SK-N-SH (cell line): ENCODE data around the gene ANKRD16. TPM values are rescaled to one million over a fixed set of nuclear protein-coding genes. Genes with fewer than 3 reads are reported as not detected.

ENCODE experiments used
- CTCF ChIA-PET: fragments of 300-600, 350-600 bp; formaldehyde crosslinking; extraction: SDS; loops from one replicate; lab custom pipeline; 2021; lab: Yijun Ruan, JAX
- POLR2A ChIA-PET: fragments of 350-600 bp; sonication (Branson Sonifier 250); formaldehyde crosslinking; extraction: SDS; loops from one replicate; lab custom pipeline; 2020; ENCODE audit warnings: antibody characterized with exemption, inconsistent platforms; lab: Yijun Ruan, JAX
- DNase-seq: peaks from one replicate; pipeline ENCODE4 v3.0.0; 2012
- H2AFZ ChIP-seq: fragments of 200-600 bp; sonication (generic); 2 replicates; pipeline ENCODE4 v1.8.1; 2016; ENCODE audit warnings: antibody characterized with exemption, mild to moderate bottlenecking, low read depth
- H3F3A ChIP-seq: fragments of 200-600 bp; sonication (generic); replicated peaks from 2 replicates; pipeline ENCODE3; 2016; ENCODE audit warnings: antibody characterized with exemption, mild to moderate bottlenecking; ENCODE audit not compliant: insufficient read depth
- H3K27ac ChIP-seq, 2 experiments: fragments of 200-500 bp in 1 of 2; fragments of 200-600 bp in 1 of 2; sonication (Bioruptor generic) in 1 of 2; sonication (generic), shearing (Covaris generic) in 1 of 2; 2 replicates each; pipeline versions ENCODE4 v1.5.1 to v1.6.1; 2014 to 2016; ENCODE audit warnings: low read depth in 2 of 2, inconsistent platforms in 1 of 2, low read length in 1 of 2, mild to moderate bottlenecking in 1 of 2, mixed read lengths in 1 of 2
- H3K27me3 ChIP-seq: fragments of 200-600 bp; sonication (generic), shearing (Covaris generic); 2 replicates; pipeline ENCODE4 v1.6.1; 2016; ENCODE audit warnings: mixed run types; ENCODE audit not compliant: insufficient read depth
- H3K36me3 ChIP-seq, 2 experiments: fragments of 200-500 bp in 1 of 2; fragments of 200-600 bp in 1 of 2; sonication (Bioruptor generic) in 1 of 2; sonication (generic) in 1 of 2; replicated peaks in 1 of 2; 2 replicates each; pipeline versions ENCODE3 to v1.5.1; 2014 to 2016; ENCODE audit warnings: low read length in 1 of 2, mild to moderate bottlenecking in 1 of 2; ENCODE audit not compliant: insufficient read depth in 2 of 2, control insufficient read depth in 1 of 2
- H3K4me1 ChIP-seq, 2 experiments: fragments of 200-500 bp in 1 of 2; fragments of 200-600 bp in 1 of 2; sonication (Bioruptor generic) in 1 of 2; sonication (generic), shearing (Covaris generic) in 1 of 2; 2 replicates each; pipeline versions ENCODE4 v1.5.1 to v1.6.1; 2014 to 2016; ENCODE audit warnings: low read depth in 1 of 2, low read length in 1 of 2, mixed run types in 1 of 2; ENCODE audit not compliant: insufficient read depth in 2 of 2, control insufficient read depth in 1 of 2
- H3K4me2 ChIP-seq: fragments of 200-600 bp; sonication (generic), shearing (Covaris generic); 2 replicates; pipeline ENCODE4 v1.6.1; 2017; ENCODE audit warnings: mixed run types
- H3K4me3 ChIP-seq, 2 experiments: fragments of 200-500 bp in 1 of 2; fragments of 200-600 bp in 1 of 2; sonication (Bioruptor generic) in 1 of 2; sonication (generic), shearing (Covaris generic) in 1 of 2; 2 replicates each; pipeline versions ENCODE4 v1.5.1 to v1.8.1; 2014 to 2016; ENCODE audit warnings: low read depth in 2 of 2, inconsistent platforms in 1 of 2, low read length in 1 of 2, mild to moderate bottlenecking in 1 of 2, mixed read lengths in 1 of 2, moderate library complexity in 1 of 2
- H3K79me2 ChIP-seq: fragments of 200-600 bp; sonication (generic); 2 replicates; pipeline ENCODE4 v1.8.1; 2017; ENCODE audit warnings: mild to moderate bottlenecking; ENCODE audit not compliant: insufficient read depth
- H3K9ac ChIP-seq: fragments of 200-600 bp; sonication (generic); 2 replicates; pipeline ENCODE4 v1.6.1; 2017; ENCODE audit warnings: mixed run types
- H3K9me2 ChIP-seq: fragments of 200-600 bp; sonication (generic); 2 replicates; pipeline ENCODE4 v1.6.1; 2017; ENCODE audit warnings: mixed run types
- H3K9me3 ChIP-seq: fragments of 200-600 bp; sonication (generic); 2 replicates; pipeline ENCODE4 v1.6.1; 2017; ENCODE audit warnings: mixed run types, mild to moderate bottlenecking, moderate library complexity
- H4K20me1 ChIP-seq: fragments of 200-600 bp; sonication (generic); 2 replicates; pipeline ENCODE4 v1.6.1; 2017; ENCODE audit warnings: mild to moderate bottlenecking, mixed run types; ENCODE audit not compliant: insufficient read depth
- CHD2 ChIP-seq: fragments of 150-350 bp; IDR thresholded peaks from 2 replicates; pipeline ENCODE4 v1.6.1; 2018; ENCODE audit warnings: low read length; ENCODE audit not compliant: partially characterized antibody
- GATA2 ChIP-seq: sonication (generic); formaldehyde crosslinking; IDR thresholded peaks from 2 replicates; pipeline ENCODE4 v1.5.0; 2020; ENCODE audit warnings: mild to moderate bottlenecking, missing genetic modification reagents
- JUND ChIP-seq: IDR thresholded peaks from 2 replicates; pipeline ENCODE4 v1.4.0; 2012
- RFX5 ChIP-seq: IDR thresholded peaks from 2 replicates; pipeline ENCODE4 v1.6.1; 2012; ENCODE audit warnings: mild to moderate bottlenecking, improper control_type of control experiment, low read length
- SIN3A ChIP-seq: IDR thresholded peaks from 2 replicates; pipeline ENCODE4 v1.6.1; 2012; ENCODE audit warnings: low read depth, mild to moderate bottlenecking, low read length, moderate library complexity, borderline replicate concordance
- SMC3 ChIP-seq: IDR thresholded peaks from 2 replicates; pipeline ENCODE4 v1.6.1; 2012; ENCODE audit warnings: low read depth, low read length, improper control_type of control experiment
- TEAD4 ChIP-seq: IDR thresholded peaks from 2 replicates; pipeline ENCODE4 v1.4.0; 2012; ENCODE audit warnings: mild to moderate bottlenecking, borderline replicate concordance; ENCODE audit not compliant: insufficient read depth
- YY1 ChIP-seq: IDR thresholded peaks from 2 replicates; pipeline ENCODE4 v1.4.0; 2012; ENCODE audit warnings: low read depth, mild to moderate bottlenecking
- WGBS: methylation state at CpG from one replicate; pipeline ENCODE4 v1.1.6; 2017; ENCODE audit warnings: low lambda C conversion rate; 5-methylcytosine and 5-hydroxymethylcytosine counted together
- polyA plus RNA-seq, 3 experiments: library from polyadenylated mRNA; depleted of rRNA; stranded (reverse); fragments of >200 nt; gene quantifications; 2 replicates each; pipeline ENCODE4 v1.2.3, GENCODE V29; 2012
- TF ChIP-seq, protein P1 (sequence below): IDR thresholded peaks from 2 replicates; pipeline ENCODE4; 2012
- TF ChIP-seq, protein P2 (sequence below): fragments of 150-350 bp; IDR thresholded peaks from 2 replicates; pipeline ENCODE4 v1.6.1; 2016; ENCODE audit warnings: mild to moderate bottlenecking, low read depth, low read length
- TF ChIP-seq, protein P3 (sequence below): IDR thresholded peaks from 2 replicates; pipeline ENCODE4 v1.4.0; 2012; ENCODE audit warnings: low read depth, borderline replicate concordance
- TF ChIP-seq, protein P4 (sequence below): IDR thresholded peaks from 2 replicates; pipeline ENCODE4 v1.4.0; 2012; ENCODE audit warnings: low read depth, borderline replicate concordance
- TF ChIP-seq, protein P5 (sequence below): IDR thresholded peaks from 2 replicates; pipeline ENCODE4 v1.6.1; 2012; ENCODE audit warnings: mild to moderate bottlenecking, low read depth, low read length, moderate library complexity
- TF ChIP-seq, protein P6 (sequence below): IDR thresholded peaks from 2 replicates; pipeline ENCODE4 v1.4.0; 2012; ENCODE audit warnings: low read depth

ANKRD16 gene
- polyA plus RNA-seq, 1 of the 3 experiments (the other 2 are of a cell fraction): 9.9 TPM

DNA sequence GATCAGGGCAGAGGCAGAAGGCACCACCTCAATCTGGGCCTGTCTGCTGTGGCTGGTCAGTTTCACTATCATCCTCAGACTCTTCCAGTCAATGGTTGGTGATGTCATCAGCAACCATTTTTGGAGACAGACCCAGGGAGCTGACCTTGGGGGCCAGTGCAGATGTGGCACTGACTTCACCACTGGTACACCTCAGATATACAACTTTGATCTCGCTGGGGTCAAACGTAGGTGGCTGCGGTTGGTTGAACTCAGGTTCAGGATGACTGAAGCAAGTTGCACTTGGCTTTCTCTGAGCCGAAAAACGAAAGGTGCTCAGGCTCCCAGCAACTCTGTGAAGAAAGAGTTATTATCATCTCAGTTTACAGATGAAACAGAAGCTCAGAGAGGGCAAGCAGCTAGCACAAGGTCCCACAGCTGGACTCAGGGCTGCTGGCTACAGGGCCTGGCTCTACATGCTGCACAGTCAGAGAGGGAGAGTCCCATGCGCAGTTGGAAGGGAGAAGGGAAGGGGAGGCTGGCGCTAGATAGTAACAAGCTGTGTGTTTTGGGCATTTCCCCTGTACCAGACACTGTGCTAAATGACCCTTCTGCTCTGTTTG is 27.2 kb downstream of the ANKRD16 start:
- no peak for DNase-seq
- Histone ChIP-seq H3K4me2 (no peak overlapping the region), H3K4me1 (no peaks in the 10 kb centered on the region), H2AFZ (no peak overlapping the region), H3K9me2 (no peaks in the 10 kb centered on the region), H4K20me1 (no peaks in the 10 kb centered on the region), H3K9me3 (no peaks in the 10 kb centered on the region), H3K36me3 (peaks cover 0 to 1% of the 10 kb centered on the region in 2 experiments), H3K79me2 (no peaks in the 10 kb centered on the region), H3K9ac (no peak overlapping the region), H3F3A (peaks cover 16% of the 10 kb centered on the region), H3K4me3 (no peak overlapping the region), H3K27me3 (no peaks in the 10 kb centered on the region), H3K27ac (peak overlapping the region in 1 of 2 experiments; percentile 90; a peak in 2 of 4 replicates)
- WGBS: 95% methylated on average over 7 of the region's 7 CpGs
- ChIA-PET CTCF (interaction anchor here (3.6 kb wide), 1 partner anchor 11 kb away, joined by 13 read pairs; no protein-coding TSS in a partner anchor), POLR2A (no interaction called here)
- no peak for TF ChIP-seq RFX5
- TF ChIP-seq, protein P1, sequence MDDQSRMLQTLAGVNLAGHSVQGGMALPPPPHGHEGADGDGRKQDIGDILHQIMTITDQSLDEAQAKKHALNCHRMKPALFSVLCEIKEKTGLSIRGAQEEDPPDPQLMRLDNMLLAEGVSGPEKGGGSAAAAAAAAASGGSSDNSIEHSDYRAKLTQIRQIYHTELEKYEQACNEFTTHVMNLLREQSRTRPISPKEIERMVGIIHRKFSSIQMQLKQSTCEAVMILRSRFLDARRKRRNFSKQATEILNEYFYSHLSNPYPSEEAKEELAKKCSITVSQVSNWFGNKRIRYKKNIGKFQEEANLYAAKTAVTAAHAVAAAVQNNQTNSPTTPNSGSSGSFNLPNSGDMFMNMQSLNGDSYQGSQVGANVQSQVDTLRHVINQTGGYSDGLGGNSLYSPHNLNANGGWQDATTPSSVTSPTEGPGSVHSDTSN: no peak
- no peak for TF ChIP-seq CHD2
- TF ChIP-seq, protein P2, sequence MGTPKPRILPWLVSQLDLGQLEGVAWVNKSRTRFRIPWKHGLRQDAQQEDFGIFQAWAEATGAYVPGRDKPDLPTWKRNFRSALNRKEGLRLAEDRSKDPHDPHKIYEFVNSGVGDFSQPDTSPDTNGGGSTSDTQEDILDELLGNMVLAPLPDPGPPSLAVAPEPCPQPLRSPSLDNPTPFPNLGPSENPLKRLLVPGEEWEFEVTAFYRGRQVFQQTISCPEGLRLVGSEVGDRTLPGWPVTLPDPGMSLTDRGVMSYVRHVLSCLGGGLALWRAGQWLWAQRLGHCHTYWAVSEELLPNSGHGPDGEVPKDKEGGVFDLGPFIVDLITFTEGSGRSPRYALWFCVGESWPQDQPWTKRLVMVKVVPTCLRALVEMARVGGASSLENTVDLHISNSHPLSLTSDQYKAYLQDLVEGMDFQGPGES: no peak
- TF ChIP-seq, protein P3, sequence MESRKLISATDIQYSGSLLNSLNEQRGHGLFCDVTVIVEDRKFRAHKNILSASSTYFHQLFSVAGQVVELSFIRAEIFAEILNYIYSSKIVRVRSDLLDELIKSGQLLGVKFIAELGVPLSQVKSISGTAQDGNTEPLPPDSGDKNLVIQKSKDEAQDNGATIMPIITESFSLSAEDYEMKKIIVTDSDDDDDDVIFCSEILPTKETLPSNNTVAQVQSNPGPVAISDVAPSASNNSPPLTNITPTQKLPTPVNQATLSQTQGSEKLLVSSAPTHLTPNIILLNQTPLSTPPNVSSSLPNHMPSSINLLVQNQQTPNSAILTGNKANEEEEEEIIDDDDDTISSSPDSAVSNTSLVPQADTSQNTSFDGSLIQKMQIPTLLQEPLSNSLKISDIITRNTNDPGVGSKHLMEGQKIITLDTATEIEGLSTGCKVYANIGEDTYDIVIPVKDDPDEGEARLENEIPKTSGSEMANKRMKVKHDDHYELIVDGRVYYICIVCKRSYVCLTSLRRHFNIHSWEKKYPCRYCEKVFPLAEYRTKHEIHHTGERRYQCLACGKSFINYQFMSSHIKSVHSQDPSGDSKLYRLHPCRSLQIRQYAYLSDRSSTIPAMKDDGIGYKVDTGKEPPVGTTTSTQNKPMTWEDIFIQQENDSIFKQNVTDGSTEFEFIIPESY: no peak
- TF ChIP-seq, protein P4, sequence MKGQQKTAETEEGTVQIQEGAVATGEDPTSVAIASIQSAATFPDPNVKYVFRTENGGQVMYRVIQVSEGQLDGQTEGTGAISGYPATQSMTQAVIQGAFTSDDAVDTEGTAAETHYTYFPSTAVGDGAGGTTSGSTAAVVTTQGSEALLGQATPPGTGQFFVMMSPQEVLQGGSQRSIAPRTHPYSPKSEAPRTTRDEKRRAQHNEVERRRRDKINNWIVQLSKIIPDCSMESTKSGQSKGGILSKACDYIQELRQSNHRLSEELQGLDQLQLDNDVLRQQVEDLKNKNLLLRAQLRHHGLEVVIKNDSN: no peak
- TF ChIP-seq JUND: no peak
- no peak for TF ChIP-seq YY1
- no peak for TF ChIP-seq SIN3A
- TF ChIP-seq TEAD4: no peak
- TF ChIP-seq, protein P5, sequence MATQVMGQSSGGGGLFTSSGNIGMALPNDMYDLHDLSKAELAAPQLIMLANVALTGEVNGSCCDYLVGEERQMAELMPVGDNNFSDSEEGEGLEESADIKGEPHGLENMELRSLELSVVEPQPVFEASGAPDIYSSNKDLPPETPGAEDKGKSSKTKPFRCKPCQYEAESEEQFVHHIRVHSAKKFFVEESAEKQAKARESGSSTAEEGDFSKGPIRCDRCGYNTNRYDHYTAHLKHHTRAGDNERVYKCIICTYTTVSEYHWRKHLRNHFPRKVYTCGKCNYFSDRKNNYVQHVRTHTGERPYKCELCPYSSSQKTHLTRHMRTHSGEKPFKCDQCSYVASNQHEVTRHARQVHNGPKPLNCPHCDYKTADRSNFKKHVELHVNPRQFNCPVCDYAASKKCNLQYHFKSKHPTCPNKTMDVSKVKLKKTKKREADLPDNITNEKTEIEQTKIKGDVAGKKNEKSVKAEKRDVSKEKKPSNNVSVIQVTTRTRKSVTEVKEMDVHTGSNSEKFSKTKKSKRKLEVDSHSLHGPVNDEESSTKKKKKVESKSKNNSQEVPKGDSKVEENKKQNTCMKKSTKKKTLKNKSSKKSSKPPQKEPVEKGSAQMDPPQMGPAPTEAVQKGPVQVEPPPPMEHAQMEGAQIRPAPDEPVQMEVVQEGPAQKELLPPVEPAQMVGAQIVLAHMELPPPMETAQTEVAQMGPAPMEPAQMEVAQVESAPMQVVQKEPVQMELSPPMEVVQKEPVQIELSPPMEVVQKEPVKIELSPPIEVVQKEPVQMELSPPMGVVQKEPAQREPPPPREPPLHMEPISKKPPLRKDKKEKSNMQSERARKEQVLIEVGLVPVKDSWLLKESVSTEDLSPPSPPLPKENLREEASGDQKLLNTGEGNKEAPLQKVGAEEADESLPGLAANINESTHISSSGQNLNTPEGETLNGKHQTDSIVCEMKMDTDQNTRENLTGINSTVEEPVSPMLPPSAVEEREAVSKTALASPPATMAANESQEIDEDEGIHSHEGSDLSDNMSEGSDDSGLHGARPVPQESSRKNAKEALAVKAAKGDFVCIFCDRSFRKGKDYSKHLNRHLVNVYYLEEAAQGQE: no peak
- TF ChIP-seq GATA2 (CRISPR knock-in tag): no peak
- TF ChIP-seq, protein P6, sequence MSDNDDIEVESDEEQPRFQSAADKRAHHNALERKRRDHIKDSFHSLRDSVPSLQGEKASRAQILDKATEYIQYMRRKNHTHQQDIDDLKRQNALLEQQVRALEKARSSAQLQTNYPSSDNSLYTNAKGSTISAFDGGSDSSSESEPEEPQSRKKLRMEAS: no peak
- TF ChIP-seq SMC3: no peak
